ENCODE data around the gene POLR3A. TPM values are rescaled to one million over a fixed set of nuclear protein-coding genes. Genes with fewer than 3 reads are reported as not detected.

Gene POLR3A
- total and polyA plus RNA-seq, 2 of the 13 experiments (the other 11 are each of a cell fraction or from before 2014, with no cell fraction given) = 13.6 to 19.2 TPM

DNA sequence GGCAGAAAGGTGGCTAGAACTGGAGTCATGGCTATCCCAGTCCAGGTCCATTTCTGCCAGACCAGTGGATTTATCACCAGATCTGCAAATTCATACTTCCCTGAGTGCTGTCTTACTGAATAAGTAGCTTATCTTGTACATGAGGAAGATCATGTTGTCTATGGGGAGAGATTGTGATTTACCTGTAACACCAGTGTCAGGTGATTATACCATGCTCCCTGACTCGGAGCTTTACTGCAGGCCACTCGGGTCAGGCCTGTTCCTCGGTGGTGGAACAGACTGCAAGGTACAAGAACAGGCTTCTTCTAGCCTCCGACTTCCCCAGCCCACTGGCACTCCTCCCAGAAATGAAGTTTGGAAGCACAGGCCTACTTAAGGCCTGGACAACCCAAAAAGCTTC is 60.2 kb downstream of the POLR3A start:
- DNase-seq (ENCODE audit: low spot score) = no peak
- Histone ChIP-seq H3K36me3 (replicated peaks in 1 of 2; ENCODE audit: control insufficient read depth in 1 of 2, insufficient read depth in 2 of 2, low read length in 2 of 2) (no peaks in the 10 kb centered on the region), H3K4me3 (replicated peaks in 1 of 3; ENCODE audit: insufficient read depth in 1 of 3, low read depth in 2 of 3, low read length in 3 of 3) (no peak overlapping the region), H3K9me3 (ENCODE audit: low read length) (peaks cover 3% of the 10 kb centered on the region; the same call in 1 of the 2 replicates), H3K4me2 (ENCODE audit: low read depth, low read length) (no peak overlapping the region), H4K20me1 (ENCODE audit: insufficient read depth, low read length) (no peaks in the 10 kb centered on the region), H3K27me3 (ENCODE audit: control insufficient read depth in 1 of 2, insufficient read depth in 2 of 2, low read length in 2 of 2) (no peaks in the 10 kb centered on the region), H3K9ac (ENCODE audit: insufficient read depth, low read depth, low read length) (no peak overlapping the region), H3K79me2 (ENCODE audit: insufficient read depth, low read length) (no peaks in the 10 kb centered on the region), H2AFZ (ENCODE audit: low read length) (no peak overlapping the region), H3K27ac (ENCODE audit: extremely low read length, insufficient read depth, low read length) (no peak overlapping the region), H3K4me1 (ENCODE audit: insufficient read depth, low read length) (peaks cover 64% of the 10 kb centered on the region)
- ChIA-PET POLR2A (no interaction called here), CTCF (ENCODE audit: low intra/inter-chr PET ratio, low total read pairs) (no interaction called here)
- 92% methylated on average over 4 of the region's 4 CpGs for WGBS (ENCODE audit: low lambda C conversion rate)
- intact Hi-C loops (cut with micrococcal nuclease; ENCODE audit: unreplicated experiment) = no loop called here
- no TSS peak for BruUV-seq (replicated peaks)
- in situ Hi-C loops (cut with HindIII; ENCODE audit: extremely low pct_ligation_motif_present, low pct_unique_long_range_greater_than_20kb) = no loop called here
- ATAC-seq = no peak
- TF ChIP-seq RXRA (CRISPR knock-in tag; IDR thresholded peaks at IDR 0.05) (no peak), YY1 (IDR thresholded peaks at IDR 0.05; ENCODE audit: insufficient read depth, insufficient replicate concordance, low read depth, low read length) (no peak), ZFP62 (CRISPR knock-in tag; IDR thresholded peaks at IDR 0.05) (no peak), ZNF782 (CRISPR knock-in tag; IDR thresholded peaks at IDR 0.05; ENCODE audit: borderline replicate concordance) (no peak), ZNF7 (CRISPR knock-in tag; IDR thresholded peaks at IDR 0.05) (no peak), KMT2A (CRISPR knock-in tag; IDR thresholded peaks at IDR 0.05) (no peak), NPAS2 (CRISPR knock-in tag; IDR thresholded peaks at IDR 0.05; ENCODE audit: borderline replicate concordance) (no peak), ZNF350 (CRISPR knock-in tag; IDR thresholded peaks at IDR 0.05; ENCODE audit: borderline replicate concordance, low read depth) (no peak)
- TF ChIP-seq, protein P1, sequence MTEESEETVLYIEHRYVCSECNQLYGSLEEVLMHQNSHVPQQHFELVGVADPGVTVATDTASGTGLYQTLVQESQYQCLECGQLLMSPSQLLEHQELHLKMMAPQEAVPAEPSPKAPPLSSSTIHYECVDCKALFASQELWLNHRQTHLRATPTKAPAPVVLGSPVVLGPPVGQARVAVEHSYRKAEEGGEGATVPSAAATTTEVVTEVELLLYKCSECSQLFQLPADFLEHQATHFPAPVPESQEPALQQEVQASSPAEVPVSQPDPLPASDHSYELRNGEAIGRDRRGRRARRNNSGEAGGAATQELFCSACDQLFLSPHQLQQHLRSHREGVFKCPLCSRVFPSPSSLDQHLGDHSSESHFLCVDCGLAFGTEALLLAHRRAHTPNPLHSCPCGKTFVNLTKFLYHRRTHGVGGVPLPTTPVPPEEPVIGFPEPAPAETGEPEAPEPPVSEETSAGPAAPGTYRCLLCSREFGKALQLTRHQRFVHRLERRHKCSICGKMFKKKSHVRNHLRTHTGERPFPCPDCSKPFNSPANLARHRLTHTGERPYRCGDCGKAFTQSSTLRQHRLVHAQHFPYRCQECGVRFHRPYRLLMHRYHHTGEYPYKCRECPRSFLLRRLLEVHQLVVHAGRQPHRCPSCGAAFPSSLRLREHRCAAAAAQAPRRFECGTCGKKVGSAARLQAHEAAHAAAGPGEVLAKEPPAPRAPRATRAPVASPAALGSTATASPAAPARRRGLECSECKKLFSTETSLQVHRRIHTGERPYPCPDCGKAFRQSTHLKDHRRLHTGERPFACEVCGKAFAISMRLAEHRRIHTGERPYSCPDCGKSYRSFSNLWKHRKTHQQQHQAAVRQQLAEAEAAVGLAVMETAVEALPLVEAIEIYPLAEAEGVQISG (CRISPR knock-in tag; IDR thresholded peaks at IDR 0.05) = no peak
- FAIRE-seq = no peak
